NAMALWA (cell line): Measurements from ENCODE around the gene RNF44.

Experiments used
- DNase-seq: peaks from one replicate; pipeline ENCODE4 v3.0.0-alpha.2; 2015; ENCODE audit warnings: low spot score

RNF44 gene

DNA sequence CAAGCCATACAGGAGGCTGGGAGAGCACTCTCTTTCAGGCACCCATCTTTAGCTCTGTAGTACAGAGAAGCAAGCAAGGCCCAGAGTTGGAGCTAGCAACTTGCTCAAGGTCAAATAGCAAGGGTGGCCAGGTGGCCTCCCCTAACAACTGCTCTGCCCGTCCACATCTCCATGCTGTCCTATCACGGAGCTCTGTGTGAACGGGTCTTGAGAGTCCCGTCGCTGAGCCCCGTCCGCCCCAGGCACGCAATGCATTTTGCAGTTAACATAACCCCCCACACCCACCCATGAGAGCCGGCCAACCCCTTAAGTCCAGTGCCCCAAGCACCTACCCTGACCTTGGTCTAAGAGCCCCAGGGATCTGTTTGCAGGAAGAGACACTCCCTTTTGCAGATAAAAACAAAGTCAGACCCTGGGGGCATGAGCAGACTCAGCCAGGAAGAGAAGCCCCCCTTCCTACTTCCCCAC lies 1.5 kb downstream of the RNF44 start:
- DNase-seq: peak; percentile 62

DNA sequence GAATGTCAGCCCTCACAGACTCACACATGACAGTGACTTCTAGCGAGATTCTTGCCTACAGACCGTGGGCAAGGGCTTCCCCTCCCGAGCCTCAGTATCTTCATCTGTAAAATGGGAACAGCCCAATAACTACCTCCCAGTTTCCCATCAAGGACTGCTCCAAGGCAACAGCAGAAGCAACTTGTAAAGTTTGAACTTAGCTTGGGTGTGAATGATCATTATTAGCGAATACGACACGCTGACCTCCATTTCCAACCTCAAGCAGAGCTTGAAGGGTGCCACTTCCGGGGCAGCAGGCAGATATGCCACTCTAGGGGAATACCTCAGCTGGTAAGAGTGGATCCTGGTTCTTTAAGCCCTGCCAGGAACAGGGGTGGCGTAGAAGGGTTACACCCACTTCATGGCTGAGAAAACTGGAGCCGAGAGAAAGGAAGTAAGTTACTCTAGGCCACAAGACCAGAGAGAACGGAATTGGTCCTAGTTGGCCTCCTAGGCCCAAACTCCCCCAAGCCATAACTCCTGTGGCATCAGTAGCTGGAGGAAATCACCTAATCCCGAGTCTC lies 2.0 kb downstream of the RNF44 start:
- DNase-seq: peak; percentile 69

DNA sequence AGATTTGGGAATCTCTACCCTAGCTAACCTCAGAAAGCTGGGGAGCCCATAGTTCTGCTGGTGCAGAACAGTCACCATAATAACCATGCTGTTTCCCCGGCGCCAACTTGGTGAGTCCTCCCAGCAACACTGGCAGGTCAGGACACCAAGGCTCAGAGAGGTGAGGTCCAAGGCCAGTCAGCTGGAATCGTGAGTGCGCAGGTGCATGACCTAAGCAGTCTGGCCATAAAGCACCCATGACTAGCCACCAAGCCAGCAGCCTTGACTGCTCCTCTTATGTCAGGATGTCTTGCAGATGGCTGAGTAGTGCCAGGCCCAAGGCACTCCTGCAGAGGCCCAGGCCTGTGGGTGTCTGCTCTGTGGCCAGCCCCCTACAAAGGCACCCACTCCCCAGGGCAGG lies 2.6 kb downstream of the RNF44 start:
- peak; percentile 61 for DNase-seq

DNA sequence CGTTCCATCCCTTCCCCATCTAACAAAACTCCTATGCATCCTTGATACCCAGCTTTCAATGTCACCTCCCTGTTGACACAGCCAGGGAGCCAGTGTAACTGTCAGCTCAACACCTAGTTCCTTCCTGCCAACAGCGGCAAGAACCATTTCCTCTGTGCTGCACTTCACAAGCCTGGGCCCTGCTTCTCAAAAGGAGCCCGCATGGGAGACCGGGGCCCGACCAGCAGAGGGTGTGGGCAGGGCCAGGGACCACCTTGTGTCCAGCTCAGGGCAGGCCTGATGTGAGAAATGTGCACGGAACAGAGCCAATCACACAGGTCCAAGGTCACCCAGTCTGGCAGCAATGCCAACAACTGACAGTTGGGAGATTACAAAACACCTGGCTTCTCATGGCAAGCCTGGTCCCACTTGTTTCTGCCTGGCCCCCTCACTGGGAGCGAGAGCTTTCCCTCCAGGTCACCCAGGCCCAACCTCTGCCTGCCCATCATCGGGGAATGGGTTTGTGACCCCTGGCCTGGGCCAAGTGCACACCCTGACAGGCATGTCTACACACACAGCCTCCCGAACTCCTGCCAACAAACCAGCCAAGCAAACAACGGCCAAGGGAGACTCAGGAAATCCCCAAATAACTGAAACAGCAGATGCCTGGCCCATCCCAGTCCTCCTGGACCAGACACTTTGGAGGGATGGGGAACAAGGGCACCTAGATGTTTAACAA lies 3.1 kb downstream of the RNF44 start:
- DNase-seq: peak; percentile 62

DNA sequence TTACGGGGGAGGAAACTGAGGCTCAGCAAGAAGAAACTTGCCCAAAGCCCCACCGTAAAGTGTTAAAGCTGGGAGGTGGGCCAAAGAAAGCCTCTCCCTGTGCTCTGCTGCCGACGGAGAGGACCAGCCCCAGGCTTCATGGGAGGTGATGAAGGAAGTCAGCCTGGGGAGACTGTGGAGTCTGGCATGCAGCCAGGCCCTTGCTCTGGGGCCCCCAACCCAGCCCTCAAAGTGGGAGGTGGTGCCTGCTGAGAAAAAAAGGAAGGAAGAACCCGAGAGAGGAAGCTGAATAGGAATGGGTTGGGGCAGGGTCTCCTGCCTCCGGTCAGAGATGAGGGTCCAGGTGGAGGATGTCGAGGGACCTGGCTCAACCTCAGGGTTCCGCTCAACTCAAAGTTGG lies 3.8 kb downstream of the RNF44 start:
- peak; percentile 23 for DNase-seq

DNA sequence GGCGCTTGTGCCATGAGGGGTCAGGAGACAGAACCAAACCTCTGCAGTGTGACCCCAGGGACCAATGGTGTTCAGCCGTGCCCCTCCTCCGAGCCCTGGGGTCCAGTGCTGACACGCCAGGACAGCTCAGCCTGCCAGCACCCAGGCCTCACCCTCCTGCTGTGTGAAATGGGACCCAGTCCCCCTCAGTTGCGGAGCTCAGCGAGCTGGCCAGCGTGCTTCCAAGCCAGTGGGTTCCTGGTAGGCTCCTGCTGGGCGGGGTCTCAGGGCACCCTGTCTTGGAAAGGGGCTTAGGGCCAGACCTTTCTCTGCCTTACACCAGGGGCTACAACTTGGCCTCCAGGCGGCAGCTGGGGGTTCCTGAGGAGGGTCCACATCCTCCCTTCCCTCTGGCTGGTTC lies 4.4 kb downstream of the RNF44 start:
- no peak for DNase-seq

DNA sequence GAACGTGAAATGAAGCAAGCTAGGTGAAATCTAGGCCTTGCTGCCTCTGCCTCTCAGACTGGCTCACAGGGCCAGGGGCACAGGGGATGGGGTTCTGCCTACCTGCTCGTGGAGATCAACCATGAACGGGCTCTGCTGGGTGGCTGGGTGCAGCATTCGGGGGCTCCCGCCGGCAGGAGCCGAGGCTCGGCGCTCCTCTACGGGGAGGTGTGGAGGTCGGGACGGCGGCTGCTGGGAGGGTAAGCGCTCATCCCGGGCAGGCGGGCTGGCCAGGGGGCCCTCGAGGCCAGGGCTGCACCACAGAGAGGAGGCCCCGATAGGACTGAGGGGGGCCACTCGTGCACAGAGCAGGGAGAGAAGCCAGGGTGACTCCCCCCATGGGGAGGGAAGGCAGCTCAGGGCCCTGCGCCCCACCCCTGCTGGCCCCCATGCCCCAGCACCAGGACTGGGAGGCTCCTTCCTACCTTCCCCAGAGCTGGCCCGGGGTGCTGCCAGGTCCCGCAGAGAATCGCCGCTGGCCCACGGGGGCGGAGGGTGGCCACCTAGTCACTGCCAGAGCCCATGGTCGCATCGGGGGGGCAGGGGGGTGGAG lies 5.2 kb downstream of the RNF44 start:
- DNase-seq: no peak

DNA sequence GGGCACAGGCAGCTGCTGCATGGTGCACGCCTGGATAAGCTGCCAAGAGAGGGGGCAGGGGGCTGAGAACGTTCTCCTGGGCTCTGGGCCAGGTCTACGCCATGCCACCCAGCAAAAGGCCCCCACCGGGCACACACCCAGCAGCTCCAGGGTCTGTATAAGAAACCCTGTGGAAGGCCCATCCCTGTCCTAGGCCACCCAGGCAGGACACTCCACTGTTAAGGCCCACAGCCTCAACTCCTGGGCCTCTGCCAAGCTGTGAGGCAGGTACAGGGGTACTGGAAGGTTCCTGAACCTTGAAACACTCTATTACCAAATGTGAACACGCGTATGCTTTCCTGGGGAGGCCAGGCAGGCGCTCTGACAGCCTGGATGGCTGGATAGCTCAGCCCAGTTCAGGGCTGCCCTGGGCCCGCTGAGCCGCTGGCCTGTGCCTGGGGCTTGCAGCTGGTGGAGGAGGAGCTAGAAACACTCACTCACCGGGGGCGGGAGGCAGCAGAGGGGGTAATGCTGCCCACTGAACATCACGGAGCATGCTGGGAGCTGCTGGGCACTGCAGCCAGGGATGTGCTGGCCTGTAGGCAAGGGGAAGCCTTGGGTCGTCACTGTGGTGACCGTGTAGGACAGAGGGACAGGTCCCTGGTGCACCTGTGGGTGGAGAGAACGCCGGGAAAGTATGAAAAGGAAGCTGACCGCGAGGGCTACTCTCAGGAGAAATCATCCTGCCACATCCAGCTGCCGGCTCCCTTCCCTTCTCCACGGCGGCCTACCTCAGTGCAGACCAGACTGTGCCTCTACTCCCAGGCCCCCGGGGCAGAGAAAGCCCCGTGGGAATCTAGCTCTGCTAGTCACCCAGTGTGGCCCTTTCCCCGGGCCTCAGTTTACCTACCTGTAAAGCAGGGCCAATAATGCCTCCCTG lies 6.0 kb downstream of the RNF44 start:
- no peak for DNase-seq

DNA sequence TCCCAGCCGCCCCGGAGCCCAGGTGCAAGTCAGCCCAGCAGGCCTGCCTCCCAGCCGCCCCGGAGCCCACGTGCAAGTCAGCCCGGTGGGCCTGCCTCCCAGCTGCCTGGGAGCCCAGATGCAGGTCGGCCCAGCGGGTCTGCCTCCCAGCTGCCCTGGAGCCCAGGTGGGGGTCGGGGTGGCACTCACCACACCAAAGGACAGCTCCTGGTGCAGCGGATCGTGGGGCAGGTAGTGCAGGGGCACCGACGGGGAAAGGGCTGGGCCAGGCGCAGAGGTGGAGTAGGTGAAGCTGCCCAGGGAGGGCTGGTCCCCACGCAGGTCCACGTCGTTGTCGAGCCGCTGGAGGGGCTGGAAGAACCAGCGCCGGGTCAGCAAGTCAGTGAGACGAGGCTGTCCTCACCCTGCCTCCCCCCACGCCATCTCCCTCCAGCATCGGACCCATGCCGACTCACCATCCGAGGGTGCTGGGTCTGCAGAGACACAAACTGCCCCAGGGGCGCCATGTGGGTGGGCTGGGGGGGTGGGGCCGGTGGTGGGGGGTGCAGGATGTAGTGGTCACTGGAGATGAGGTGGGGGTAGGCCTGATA lies 6.7 kb downstream of the RNF44 start:
- peak; percentile 34 for DNase-seq

DNA sequence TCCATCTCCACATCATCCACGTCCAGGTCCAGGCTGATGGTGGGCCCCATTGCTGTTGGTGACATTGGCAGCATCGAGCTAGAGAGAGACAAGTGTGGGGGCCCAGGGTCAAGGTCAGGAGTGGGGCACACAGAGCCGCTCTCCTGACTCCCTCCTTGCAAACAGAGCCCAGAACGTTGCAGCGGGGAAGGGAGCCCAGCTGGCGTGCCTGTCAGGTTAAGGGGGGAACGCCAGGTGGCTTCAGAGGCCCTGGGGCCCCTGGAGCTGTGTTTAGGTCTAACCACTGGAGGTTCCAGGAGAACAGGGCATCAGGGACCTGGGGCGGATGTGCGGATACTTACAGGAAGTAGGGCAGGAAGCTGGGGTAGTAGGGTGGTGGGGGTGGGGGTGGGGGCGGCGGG lies 7.5 kb downstream of the RNF44 start:
- DNase-seq: no peak

DNA sequence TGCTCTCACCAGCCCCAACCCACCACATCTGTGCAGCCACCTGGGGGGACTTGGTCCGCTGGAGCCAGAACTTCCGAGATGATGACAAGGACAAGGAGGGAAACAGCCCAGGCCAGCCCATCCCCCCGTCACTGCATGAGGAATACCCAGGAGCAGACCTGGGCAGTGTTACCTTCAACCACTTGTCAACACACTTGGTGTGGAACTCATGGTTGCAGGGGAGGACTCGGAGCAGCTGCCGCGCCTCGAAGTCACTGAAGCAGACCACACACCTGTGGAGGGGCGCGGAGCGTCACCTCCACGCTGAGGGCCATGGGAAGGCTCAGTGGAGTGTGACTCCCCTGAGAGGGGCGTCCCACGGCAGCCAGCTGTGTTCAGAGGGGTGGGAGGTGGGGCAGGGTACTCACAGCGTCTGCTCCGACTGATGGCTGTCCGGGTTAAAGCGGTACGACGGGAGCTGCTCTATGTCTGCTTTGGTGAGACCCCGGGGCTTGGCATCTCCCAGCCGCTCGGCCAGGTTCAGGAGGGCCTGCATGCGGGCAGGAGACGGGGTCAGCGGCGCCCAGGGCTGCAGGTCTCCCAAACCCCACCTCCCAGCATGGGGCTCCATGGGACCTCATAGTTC lies 8.0 kb downstream of the RNF44 start:
- DNase-seq: peak; percentile 23

DNA sequence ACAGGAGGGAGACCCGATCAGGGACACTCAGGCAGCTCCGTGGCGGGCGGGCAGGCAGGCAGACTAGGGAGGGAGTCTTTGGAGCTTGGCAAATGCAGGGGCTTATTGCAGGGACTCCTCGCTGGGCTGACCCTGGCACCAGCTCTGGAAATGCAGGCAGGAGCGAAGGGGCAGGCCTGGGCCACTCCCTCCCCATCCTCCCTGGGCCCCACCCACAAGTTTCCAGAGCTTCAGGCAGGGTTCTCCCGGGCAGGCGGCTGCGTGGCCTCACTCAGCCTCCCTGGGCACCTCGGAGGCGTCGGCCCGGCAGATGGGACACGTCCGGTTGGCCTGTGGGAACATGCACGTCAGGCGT lies 8.5 kb downstream of the RNF44 start:
- DNase-seq: no peak

DNA sequence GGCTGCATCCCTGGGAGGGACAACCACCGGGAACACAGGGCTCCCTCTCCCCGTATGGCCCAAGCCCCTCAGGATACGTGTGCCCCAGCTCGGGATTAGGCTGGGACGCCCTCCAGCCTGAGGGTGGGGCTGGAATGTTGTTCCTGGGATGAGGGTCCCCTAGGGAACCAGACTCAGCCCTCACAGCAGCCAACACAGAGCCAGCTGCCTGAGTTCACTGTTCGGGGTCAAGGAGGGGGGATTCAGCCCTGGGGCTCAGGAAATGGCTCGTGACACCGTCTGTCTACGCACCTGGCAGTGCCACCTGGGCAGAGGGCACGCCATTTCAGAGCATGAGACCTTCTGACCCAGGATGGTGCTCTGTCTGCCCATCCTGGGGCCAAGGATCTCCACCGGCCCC lies 8.9 kb downstream of the RNF44 start:
- no peak for DNase-seq

DNA sequence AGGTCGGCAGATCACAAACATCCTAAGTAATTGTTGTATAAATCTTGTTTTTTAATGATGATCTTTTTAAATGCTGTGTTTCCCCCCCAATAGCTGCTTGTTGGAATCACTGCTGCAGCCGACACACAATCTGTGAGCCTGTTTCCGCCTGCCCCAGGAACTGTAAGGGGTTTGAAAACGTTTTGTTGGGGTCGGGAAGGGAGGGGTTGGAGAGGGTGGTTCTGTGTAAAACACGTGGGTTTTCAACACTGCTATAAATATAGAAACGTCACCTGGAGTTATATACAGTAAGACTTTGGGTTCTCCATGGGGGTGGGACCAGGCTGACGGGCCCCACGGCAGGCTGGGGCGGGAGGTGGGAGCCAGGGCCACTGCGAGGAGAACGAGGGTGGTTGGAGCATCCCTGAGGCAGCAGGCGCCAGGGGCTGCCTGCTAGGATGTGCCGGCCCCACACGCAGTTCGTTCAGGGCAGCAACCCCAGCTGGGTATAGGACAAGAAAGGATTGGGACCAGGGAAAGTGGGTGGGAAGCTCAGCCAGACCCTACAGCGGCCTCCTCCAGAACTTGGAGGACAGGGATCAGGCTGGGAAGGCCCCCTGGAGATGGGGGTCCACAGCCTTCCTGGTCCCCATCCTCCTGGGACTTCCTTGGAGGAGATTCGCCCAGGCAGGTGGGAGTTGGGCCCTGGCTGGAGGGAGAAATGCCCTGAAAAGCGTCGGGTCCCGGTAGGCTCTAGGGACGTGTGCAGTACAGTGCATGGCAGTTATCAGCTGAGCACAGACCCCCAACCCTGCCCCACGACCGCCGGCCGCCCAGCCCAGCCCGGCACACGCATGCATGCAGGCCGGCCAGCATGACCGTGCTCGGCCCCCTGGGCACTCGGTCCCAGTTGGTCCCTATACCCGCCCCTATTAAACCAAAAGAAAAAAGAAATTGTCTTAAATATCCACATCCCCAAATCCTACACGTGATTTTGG lies 9.7 kb downstream of the RNF44 start:
- DNase-seq: no peak

DNA sequence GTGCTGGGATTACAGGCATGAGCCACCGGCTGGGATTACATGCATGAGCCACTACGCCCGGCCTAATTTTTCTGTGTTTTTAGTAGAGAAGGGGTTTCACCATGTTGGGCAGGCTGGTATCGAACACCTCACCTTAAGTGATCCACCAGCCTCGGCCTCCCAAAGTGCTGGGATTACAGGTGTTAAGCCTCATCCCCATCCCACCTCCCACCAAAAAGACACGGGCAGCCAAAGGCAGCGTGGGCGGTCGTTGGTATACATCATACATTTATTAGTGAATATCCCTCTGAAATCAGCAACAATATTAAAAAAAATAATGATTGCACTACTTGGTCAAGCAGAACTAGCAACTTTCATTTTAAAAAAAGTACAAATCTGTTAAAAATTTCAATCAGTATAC lies 10.7 kb downstream of the RNF44 start:
- DNase-seq: no peak

DNA sequence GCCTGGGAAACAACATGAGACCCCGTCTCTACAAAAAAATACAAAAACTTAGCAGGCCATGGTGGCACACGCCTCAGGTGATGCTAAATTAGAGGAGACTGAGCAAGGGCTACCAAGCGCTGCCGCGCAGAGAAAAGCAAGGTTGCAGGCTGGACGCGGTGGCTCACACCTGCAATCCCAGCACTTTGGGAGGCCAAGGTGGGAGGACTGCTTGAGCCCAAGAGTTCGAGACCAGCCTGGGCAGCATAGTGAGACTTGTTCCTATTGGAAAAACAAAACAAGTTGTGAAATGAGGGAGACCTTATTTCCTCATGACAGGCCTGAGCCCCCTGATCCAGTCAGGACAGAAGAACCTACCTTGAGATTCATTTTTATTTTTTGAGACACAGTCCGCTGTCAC lies 11.5 kb downstream of the RNF44 start:
- no peak for DNase-seq

DNA sequence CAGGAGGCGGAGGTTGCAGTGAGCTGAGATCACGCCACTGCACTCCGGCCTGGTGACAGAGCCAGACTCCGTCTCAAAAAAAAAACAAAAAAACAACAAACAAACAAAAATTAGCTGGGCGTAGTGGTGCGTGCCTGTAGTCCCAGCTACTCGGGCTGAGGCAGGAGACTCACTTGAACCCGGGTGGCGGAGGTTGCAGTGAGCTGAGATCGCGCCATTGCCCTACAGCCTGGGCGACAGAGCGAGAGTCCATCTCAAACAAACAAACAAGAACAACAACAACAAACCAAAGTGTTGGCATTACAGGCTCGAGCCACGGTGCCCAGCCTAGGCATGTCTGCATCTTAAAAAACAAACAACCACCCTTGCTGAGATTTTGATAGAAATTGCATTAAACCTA lies 12.2 kb downstream of the RNF44 start:
- DNase-seq: no peak

DNA sequence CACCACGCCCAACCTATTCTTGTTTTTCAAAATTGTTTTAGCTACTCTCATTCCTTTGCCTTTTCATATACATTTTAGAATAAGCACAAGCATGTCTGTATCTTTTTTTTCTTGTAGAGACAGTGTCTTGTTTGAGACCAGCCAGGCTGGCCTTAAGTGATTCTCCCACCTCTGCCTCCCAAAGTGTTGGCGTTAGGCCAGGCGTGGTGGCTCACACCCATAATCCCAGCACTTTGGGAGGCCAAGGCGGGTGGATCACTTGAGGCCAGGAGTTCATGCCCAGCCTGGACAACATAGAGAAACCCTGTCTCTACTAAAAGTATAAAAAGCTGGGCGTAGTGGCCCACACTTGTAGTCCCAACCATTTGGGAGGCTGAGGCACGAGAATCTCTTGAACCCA lies 13.1 kb downstream of the RNF44 start:
- DNase-seq: no peak

DNA sequence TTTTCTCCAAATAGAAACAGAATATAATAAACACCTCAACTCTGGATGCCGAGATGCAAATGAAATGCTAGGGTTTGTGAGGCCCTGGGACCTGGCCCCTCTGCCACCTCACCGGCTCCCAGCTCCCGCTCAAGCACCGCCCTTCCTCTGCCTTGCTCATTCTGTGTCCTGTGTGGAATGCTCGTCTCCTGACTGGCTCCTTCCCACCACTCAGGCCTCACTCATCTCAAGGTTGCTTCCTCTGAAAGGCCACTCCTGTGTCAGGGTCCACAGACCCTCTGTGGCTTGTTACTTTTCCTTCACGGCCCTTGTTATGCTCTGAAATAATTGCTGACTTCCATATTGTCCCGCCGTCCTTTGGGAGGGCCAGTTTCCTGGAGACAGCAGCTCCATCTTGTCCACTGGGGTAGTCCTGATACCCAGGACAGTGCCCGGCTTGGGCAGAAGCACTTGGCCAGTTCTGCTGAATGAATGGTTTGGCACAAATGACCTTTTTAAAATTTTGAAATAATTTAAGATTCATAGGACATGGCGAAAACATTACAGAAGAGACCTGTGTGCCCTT lies 15.4 kb downstream of the RNF44 start:
- no peak for DNase-seq

DNA sequence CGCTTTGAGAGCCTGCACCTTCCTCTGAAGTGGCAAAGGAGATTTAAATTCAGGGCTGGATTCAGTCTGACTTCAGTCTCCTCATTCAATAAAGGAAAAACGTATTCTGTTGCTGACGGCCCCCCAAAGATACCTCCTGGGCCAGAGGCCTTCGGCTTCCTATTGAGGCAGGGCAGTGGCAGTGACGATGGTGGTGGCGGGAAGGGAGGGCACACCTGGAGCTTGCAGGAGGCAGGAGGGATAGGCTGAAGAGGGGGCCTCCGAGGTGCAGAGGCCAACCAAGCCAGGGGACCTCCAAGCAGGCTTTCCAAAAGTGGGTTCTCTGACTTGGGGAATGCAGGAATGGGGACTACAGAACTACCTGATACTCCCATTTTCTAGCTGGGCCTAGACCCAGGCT lies 15.9 kb downstream of the RNF44 start:
- DNase-seq: no peak
